ENCODE measurements around the gene UBXN2A.

UBXN2A gene, protein sequence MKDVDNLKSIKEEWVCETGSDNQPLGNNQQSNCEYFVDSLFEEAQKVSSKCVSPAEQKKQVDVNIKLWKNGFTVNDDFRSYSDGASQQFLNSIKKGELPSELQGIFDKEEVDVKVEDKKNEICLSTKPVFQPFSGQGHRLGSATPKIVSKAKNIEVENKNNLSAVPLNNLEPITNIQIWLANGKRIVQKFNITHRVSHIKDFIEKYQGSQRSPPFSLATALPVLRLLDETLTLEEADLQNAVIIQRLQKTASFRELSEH

DNA sequence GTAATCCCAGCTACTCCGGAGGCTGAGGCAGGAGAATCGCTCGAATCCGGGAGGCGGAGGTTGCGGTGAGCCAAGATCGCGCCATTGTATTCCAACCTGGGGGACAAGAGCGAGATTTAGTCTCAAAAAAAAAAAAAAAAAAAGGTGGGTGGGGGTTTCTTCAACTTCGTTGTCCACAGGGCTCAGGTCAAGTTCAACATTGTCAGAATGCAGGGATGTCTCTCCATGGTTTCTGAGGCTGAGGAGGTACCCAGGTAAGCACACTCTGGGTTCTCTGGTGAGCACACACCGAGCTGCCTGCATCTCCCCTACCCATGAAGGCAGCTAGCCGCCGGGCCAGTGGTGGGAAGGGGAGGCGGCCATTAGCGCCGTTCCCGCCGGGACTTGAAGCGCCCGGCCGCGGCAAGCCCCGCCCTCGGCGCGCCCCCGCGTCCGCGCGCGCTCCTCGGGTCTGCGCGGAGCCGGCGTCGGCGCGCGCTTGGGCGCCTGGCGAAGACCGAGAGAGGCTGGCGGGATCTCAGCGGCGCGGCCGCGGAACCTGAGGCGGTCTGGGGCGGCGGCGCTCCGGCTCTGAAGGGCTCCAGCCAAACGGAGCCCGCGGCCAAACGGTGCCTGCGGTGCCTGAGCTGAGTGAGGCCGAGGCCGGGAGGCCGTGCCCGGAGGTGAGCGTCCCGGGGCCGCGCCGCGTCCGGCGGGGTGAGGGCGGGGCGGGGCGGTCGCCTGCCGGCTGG is at the start of gene UBXN2A:
Gene UBXN2A (plus strand): TSS at position 477 of the 731 bp plus-strand sequence. CDS start 17,852 bp downstream, outside the sequence.
- DNase-seq = peak; percentile 74 to 78

DNA sequence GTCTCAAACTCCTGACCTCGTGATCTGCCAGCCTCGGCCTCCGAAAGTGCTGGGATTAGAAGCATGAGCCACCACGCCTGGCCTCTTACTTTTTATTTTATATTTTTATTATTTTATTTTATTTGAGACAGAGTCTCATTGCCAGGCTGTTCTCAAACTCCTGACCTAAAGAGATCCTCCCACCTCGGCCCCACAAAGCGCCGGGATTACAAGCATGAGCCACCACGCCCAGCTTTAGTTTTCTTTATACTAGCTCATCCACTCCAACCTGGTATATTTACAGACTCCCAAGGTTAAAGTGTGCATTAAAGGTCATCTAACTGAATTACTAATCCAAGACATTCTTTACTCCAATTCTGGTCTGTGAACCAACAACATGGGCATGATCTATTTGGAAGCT is 40.1 kb upstream of the UBXN2A start:
- no peak for DNase-seq

DNA sequence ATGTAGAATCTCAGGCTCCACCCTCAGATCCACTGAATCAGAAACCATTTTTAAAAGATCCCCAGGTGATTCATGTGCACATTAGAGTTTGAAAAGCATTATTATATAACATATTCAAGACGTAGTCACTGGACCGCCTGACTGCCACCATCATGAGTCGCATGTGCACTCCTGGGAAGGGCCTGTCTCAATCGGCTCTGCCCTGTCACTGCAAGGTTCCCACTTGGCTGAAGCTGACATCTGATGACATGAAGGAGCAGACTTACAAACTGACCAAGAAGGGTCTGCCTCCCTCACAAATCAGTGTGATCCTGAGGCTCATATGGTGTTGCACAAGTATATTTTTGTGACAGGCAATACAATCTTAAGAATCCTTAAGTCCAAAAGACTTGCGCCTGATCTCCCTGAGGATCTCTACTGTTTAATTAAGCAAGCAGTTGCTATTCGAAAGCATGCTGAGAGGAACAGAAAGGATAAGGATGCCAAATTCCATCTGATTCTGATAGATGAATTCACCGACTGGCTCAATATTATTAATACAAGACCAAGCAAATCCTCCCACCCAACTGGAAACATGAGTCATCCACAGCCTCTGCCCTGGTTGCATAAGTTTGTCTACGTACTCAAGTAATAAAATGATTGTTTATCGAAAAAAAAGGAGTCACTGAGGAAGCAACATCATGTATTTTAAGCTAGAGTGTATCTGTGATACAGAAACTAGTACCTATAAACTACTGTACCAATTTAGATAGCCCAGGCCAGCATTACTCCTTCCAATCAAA is 39.5 kb upstream of the UBXN2A start:
- DNase-seq = peak in 1 of 2 donors; percentile 16

DNA sequence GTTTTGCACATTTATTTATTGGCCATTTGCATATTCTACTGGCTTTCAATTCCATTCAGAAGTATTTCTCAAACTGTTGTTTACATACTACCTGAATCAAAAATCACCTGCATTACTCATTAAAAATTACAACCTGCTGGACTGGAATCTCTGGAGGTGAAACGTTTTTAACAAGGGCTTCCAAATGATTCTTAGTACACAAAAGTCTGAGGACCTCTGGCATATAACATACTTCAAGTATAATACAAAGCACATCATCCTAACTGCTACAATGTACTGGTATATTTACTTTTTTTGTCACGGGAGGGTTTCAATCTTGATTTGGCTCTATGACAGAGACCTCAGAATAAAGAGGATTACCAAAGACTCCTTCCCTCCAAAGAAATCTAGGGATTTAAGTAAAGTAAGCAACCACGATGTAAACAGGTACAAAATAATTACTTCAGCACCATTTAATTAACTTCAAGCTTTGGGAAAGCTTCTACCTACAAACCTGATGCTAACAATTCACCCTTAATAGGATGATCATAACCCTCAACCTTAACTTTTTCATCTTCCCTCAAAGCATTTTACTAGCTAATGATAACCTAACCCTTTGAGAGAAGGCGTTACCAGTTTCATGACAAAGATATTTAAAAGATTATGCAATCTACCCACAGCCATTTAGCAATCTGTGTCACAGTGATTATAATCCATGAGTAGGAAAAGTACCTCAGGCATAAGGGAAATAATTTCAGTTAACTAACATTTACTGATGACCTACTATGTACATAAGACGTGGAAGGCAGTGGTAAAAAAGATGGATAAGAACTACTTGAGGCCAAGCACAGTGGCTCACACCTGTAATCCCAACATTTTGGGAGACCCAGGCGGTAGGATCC is 38.1 kb upstream of the UBXN2A start:
- no peak for DNase-seq

DNA sequence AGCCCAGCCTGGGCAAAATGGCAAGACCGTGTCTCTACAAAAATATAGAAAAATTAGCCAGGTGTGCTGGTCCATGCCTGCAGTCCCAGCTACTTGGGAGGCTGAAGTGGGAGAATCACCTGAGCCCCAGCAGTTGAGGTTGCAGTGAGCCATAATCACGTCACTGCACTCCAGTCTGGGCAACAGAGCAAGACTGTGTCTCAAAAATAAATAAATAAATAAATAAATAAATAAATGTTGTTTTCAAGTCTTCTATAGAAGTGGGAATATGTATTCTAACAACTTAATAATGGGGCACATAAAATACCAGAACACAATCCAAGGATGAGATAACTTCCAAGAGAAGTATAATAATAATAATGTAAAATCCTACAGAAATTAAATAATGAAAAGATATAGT is 37.2 kb upstream of the UBXN2A start:
- no peak for DNase-seq

DNA sequence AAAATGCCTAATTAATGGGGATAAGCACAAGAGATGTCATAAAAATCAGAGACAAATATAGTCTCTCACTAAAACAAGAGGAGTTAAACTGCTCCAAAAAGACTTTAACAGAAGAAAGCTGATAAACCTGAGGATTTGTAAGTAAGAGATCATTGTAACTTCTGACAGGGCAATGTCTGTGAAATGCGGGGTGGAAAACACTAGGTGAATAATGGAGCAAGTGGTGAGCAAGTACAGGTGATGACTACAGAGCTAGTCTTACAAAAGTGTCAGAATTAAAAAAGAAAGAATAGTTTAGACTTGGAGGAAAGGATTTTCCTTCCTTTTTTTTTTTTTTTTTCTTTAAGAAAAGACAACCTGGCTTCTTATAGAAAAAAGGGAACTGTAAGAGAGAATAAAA is 36.0 kb upstream of the UBXN2A start:
- no peak for DNase-seq

DNA sequence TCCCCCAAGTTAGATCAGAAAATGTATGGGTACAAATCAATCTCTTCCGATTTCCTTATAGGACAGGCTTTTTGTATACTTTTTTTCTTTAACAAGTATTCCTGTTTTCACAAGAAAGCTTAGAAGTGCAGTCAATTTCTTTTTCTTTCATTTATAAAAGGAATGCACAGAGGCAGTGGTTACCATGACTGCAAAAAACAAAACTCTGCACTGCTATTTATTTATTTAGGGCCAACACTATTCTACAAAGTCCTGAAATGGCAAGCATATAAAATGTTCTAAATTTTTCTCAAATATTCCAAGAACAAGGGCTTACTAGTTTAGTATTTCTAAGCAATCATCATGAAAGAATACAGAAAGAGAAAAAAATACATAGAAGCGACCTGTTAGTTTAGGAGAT is 35.6 kb upstream of the UBXN2A start:
- DNase-seq = no peak

DNA sequence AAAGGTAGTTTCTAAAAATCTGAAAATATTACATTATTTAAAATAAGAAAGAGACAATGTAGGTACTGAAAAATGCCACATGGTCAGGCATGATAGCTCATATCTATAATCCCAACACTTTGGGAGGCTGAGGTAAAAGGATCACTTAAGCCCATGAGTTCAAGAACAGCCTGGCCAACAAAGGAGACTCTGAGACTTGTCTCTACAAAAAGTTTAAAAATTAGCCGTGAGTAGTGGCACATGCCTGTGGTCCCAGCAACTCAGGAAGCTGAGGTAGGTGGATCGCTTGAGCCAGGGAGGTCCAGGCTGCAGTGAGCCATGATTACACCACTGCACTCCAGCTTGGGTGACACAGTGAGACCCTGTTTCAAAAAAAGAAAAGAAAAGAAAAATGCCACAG is 35.1 kb upstream of the UBXN2A start:
- DNase-seq = no peak

DNA sequence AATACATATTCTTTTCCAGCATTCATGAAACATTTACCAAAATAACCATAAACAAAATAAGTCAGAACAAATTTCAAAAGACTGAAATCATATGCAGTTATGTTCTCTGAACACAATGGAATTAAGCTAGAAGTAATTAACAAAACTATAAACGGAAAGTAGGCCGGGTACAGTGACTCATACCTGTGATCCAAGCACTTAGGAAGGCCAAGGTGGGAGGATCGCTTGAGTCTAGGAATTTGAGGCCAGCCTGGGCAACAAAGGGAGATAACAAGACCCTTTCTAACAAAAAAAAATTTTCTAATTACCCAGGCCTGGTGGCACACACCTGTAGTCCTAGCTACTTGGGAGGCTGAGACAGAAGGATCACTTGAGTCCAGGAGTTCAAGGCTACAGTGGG is 28.2 kb upstream of the UBXN2A start:
- no peak for DNase-seq

DNA sequence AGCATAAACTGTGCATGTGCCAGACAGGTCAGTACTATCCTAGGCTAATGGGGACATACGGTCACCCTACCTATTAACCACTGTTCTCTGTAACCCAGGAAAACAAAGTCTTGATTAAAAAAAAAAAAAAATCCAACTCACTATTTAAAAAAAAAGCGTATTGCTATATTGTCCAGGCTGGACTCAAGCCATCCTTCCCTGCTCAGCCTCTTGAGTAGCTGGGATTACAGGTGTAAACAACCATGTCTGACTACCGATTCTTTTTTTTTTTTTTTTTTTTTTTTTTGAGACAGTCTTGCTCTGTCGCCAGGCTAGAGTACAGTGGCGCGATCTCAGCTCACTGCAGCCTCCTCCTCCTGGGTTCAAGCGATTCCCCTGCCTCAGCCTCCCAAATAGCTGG is 24.9 kb upstream of the UBXN2A start:
- DNase-seq = no peak

DNA sequence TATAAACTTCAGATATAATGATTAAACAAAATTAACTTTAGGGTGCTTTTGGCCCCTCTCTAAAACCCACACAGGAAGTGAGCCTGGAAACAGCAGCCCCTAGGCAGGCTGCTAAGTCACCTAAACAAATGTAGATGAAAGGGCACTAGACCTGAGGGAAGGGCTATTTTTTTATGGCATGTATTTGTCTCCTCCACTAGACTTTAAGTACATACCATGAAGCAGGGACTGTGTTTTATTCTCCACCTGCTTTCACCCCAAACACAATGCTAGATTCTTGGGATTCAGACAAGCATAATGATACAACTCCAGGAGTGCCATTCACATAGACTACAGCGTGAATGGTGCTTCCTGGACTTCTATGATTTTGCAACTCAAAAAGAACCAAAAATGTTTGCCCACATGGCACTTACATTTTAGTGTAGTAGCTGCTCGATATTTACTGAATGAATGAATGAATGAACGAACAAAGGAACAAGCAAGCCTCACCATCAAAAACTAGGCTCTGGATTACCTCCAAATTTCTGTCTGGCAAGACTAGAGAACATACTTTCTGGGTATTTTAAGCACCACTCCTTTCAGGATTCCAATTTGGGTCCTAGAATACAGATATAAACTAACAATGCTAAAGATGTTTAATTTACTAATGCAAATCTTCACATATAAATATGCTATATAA is 23.4 kb upstream of the UBXN2A start:
- DNase-seq = no peak

DNA sequence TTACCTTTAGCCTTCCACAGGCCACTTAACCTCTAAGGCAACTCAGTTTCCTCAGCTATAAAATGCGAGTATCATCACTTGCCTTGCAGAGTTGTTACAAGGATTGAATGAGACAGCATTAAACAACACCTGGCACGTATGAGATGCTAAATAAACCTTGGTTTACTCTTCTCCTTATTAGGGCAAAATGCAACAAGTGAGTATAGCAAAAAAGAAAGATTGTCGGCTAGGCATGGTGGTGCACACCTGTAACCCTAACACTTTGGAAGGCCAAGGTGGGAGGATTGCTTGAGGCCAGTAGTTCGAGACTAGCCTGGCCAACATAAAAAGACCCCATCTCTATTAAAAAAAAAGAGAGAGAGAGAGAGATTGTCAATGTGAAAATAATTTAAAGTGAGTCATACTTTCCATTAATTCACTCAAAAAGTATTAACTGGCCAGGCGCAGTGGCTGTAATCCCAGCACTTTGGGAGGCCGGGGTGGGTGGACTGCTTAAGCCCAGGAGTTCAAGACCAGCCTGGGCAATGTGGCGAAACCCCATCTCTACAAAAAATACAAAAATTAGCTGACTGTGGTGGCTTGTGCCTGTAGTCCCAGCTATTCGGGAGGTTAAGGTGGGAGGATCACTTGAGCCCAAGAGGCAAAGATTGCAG is 21.3 kb upstream of the UBXN2A start:
- DNase-seq = no peak

DNA sequence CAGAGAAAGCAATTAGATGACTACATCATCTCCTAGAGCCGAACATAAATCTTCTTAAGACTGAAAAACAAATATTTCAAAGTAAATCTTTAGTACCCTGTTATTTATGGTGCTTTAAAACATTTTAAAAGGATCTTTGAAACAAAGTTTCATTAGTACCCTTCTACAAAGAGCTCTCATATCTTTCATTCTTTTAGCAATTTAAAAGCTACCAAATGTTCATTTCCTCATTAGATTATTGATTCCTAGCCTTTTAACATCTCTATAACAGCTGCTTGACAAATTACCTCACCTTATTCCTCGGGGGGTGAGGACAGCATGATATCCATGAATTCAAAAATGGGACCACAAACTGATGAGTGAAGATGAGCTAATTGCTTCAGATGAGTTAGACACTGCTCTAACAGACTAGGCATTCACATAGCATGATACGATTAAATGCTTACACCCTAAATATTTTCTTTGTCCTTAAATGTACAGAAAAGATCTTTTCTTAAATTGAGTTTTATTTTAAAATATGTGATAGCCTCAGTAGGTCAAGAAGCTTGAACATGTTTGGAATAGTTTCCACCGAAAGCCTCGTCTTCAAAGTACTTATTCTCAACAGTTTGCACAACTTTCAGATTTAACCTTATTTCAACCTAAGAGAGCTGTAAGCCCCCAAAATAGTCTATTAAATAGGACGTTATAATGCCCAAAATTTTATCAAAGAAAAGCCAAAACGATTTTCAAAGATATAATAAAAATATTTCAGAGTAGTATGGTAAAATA is 15.5 kb upstream of the UBXN2A start:
- no peak for DNase-seq

DNA sequence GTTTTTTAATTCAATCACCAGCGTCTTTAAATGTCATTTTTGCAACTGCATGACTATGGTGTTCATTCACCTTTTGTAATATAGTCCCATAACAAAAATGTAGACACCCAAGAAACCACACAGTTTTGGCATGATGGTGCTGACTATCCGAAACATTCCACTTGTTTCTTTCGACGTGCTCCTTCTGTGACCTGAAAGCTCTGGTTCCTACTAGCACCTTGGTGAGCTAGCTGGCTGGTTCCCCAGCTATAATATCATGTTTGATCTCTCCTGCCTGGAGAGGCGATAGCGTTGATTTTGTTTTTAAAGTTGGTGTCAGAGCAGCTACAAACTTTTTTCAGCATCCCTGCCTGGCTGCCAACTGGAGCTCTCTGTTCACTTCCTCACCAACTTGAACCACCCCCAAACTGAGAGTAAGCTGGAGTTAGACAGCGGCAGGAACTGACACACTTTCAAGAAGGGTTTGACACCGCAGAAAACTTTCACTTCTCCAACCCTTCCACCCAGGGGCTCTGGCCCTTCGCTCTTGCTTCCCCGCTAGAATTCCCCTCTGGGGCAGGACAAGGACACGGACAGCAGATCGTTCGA is 14.5 kb upstream of the UBXN2A start:
- peak; percentile 79 to 81 for DNase-seq

DNA sequence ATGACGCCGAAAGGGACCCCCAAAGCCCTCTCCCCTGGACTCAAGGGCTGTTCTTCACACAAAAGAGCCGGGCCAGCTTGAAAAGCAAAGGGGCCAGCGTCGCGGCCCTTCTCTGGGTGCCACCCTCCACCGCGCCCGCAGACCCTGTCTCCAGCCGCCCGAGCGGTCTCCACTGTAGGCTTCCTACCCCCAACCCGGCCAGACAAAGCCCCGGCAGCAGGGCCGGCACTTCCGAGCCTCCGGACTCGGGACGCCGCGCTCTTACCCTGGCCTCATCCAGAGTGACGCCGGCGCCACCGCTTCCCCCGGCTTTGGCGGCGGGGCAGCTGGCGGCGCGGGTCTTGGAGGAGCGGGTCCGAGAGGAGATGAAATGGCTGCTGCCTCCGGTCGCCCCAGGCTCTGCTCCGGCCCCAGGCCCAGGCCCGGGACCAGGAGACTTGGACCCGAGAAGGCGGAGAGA is 13.9 kb upstream of the UBXN2A start:
- DNase-seq = no peak

DNA sequence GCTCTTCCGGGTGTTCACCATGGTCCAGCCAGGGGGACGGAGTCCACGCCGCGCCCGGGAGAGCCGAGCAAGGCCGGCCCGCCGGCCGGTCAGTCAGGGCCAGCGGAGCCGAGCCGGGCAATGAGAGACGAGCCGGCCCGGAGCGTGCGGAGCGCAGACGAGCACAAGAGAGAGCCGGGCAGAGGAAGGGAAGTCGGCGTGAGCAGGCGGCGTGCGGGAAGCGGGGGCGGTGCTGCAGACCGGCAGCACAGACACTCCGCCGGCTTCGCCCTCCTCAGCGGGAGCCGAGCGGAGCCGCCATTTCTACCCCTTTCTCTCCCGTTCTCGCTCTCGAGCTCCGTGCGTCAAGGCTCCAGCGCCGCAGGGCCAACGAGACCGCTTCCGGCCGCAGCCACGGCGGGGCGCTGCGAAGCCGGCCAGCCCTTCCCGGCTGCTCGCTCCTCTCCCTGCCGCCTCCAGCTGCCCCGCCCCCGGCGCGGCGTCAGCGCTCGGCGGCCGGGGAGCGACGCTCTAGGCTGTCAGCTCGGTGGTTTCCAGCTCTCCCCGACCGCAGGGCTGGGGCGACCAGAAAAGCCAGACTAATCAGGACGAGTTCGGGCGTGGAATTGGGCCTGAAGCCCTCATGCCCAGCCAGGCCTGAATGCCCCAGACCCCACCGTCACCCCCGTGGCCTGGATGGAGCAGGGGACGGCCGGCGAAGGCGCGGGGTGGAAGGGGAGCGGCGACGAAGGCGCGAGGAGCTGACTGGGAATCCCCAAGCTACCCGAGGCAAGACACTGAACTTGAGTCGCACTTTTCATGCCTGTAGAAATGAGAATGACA is 13.3 kb upstream of the UBXN2A start, which contains the start of gene ATAD2B:
Gene ATAD2B (minus strand): TSS at position 374 of the 822 bp plus-strand sequence. CDS start 353 bp downstream, at position 21.
- DNase-seq = peak; percentile 96

DNA sequence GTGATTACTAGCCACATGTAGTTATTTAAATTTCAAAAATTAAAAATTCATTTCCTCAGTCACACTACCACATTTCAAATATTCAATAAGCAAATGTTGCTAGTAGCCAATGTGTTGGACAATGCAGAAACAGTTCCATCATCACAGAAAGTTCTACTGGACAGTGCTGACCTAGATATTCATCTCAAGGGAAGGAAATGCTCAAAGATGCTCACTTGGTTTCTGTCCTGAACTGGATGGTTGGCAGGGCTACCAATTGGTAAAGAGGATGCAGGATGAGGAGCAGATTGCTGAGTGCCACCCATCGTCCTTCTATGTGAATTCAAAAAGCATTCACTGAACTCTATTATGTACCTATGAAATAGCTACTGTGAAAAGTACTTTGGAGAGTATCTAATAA is 6.0 kb upstream of the UBXN2A start:
- DNase-seq = no peak

DNA sequence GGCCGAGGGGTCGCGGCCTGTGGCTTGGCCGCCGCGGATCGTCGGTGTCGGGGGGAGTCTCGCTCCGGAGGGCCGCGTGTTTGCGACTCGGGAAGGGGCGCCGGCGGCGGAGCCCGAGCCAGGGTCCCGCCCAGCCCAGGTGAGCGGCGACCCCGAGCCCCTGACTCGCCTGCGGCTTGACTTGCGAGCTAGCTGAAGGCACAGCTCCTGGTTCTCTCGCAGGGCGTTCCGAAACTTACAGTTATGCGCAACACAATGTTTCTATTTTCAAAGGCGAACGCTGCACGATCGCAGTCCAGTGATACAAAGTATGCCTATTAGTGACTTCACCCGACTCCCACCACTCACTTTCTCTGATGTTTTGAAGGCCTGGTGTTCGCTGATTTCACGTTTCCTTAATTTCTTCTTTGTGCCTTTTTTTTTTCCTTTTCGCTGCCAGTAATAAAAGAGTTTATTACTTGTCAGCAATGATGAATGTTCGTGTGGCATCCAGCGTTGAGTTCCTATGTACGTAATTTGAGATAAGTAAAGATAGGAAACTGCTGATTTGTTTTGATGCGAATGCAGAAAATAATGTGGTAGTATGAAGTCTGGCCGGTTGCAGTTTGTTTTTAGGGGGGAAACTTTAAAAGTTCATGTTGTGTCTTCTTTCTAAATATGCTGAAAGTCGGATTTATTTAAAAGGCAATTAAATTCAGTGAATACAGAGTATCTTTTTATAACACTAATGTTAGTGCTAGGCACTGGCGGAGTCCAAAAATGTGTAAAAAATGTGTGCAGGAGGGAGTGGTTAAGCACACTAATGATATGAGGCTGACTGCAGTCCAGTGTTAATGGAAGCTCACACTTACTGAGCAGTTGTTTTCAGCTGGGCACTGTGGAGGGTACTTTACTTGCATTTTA is 706 bp downstream of the UBXN2A start:
- peak; percentile 17 to 43 for DNase-seq
